AG04449 (cell line): Measurements from ENCODE around the gene SRGAP3.

Experiments
- CTCF ChIA-PET: fragments of 350-600 bp; formaldehyde crosslinking; extraction: SDS; loops from one replicate; lab custom pipeline; 2021; ENCODE audit warnings: antibody characterized with exemption; lab: Yijun Ruan, JAX
- POLR2A ChIA-PET: fragments of 400-600, 350-600 bp; formaldehyde crosslinking; extraction: SDS; loops from one replicate; lab custom pipeline; 2020; ENCODE audit warnings: antibody characterized with exemption, inconsistent platforms; lab: Yijun Ruan, JAX
- DNase-seq: peaks from one replicate; pipeline ENCODE4 v3.0.0-alpha.2; 2010; ENCODE audit warnings: low read depth, low spot score
- H3K4me3 ChIP-seq: 2 replicates; pipeline ENCODE4 v1.5.1; 2011; ENCODE audit warnings: low read depth, mild to moderate bottlenecking, control low read depth, low read length
- TF ChIP-seq, protein P1 (sequence below): IDR thresholded peaks from one replicate; pipeline ENCODE4 v1.5.1; 2011; ENCODE audit warnings: mild to moderate bottlenecking, moderate library complexity, low read length, control low read depth, inconsistent platforms; ENCODE audit not compliant: insufficient read depth; ENCODE audit errors: missing control alignments

SRGAP3 gene

DNA sequence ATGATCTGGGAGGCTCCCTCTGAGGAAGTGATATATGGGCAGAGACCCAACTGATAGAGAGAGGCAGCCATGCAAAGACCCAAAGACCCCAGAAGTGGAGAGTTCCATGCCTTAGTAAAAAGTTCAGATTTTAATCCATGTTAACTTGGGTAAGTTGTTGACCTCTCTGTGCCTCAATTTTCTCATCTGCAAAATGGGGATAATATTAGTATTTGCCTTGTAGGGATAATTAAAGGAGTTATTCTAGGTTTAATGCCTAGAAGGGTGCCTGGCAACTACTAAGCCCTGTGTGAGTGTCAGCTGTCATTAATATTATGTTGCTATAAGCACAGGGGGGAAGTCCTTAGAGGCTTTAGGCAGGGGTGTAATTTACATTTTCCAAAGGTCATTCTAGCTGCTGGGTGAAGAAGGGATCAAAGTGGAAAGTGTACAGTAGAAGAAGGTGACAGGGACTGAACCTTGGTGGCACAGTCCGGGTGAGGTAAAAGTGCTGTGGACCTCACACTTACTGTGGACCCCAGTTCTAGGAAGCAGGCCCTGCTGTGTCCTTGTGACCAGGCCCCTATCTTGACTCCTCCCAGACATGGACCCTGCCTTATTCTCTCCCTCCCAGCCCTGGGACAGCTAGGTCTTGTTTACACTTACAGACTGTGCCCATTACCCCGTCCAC lies 283.2 kb downstream of the SRGAP3 start:
- POLR2A ChIA-PET = no interaction called here
- no peak for DNase-seq
- CTCF ChIA-PET = interaction anchor here (0.9 to 13.4 kb wide), 8 partner anchors 21 to 336 kb away, joined by 3 to 262 read pairs (median 5); partner anchors contain the start of gene OXTR
- H3K4me3 ChIP-seq = no peak overlapping the region
- TF ChIP-seq, protein P1, sequence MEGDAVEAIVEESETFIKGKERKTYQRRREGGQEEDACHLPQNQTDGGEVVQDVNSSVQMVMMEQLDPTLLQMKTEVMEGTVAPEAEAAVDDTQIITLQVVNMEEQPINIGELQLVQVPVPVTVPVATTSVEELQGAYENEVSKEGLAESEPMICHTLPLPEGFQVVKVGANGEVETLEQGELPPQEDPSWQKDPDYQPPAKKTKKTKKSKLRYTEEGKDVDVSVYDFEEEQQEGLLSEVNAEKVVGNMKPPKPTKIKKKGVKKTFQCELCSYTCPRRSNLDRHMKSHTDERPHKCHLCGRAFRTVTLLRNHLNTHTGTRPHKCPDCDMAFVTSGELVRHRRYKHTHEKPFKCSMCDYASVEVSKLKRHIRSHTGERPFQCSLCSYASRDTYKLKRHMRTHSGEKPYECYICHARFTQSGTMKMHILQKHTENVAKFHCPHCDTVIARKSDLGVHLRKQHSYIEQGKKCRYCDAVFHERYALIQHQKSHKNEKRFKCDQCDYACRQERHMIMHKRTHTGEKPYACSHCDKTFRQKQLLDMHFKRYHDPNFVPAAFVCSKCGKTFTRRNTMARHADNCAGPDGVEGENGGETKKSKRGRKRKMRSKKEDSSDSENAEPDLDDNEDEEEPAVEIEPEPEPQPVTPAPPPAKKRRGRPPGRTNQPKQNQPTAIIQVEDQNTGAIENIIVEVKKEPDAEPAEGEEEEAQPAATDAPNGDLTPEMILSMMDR = no peak

DNA sequence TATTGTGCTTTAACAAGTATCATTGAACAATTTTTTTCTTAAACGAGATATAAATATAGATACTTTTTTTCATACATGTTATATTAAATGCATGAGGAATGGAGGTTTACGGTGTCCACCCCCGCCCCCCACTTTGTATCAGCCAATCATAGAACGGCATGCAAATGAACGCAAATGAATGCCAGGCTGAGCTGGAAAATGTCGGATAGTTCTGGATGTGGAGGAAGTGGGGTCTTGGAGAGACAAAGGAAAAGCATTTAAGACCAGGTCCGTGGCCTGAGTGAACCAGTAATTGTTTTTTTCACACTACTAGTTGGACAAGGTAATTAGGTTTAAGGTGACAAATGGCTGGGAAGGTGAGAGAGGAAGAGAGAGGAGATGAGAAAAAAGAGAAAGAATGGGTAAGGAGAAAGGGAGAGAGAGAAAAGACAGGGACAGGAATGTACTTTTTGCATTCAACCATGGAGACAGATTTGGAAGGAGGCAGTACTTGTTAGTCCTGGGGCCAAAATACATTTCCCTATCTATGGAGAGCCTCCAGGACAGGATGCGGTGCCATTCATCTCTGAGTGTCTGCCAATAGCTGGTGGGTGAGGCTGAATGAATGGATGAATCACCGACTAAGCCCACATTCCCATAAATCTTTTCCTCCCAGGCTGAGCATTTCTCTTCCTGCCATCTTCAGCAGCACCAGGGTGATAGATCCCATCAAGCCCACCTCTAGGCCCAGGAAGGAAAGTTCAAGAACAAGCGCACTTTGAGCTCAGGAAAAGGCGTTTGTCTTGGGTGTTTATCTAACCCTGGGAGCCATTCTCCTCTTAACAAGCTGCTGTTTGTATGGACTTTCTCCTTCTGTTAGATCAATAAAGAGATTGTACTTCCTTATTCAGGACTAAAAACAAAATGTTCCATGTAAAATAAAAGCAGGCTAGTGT lies 284.7 kb downstream of the SRGAP3 start:
- DNase-seq = peak; percentile 38
- CTCF ChIA-PET = interaction anchor here (0.6 to 9.5 kb wide), 9 partner anchors 9 to 338 kb away, joined by 3 to 100 read pairs (median 5); partner anchors contain the start of gene OXTR
- POLR2A ChIA-PET = interaction anchor here (1.2 kb wide), 1 partner anchor 76 kb away, joined by 3 read pairs; no protein-coding TSS in a partner anchor

DNA sequence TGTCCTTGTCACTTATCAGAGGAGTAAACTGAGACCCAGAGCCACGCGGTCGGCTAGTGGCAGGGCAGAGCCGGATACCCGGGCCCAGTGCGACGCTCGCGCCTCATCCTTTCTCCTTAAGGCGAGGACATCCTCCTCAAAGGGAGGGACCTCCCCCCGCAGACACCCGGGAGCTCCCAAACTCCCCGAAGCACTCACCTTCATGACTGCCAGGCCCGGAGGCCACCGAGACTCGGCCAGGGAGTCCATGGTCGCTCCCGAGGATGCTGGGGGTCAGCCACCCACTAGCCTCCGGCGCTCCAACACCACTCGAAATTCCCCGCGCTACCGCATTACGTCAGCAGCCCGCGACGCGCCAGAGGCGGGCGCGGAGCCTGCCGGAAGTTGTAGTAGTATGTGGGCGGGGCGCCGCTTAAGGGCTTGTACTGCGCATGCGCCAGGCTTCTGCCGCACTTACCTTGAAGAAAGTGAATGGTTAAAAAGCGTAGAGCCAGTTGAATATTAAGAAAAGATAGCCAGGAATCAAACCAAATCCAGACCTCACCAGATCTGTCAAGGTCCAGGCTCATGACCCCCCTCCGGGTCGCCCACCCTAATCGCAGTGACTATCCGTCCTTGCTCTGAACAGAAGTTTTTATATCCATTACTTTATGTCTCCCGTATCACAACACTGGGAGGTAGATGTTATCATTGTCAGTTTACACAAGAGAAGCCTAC lies 286.2 kb downstream of the SRGAP3 start, which contains the start of gene RAD18:
TSS of gene RAD18 (minus strand) at position 336 of the 717 bp plus-strand sequence. CDS start at position 249, 87 bp downstream.
- CTCF ChIA-PET = interaction anchor here (0.6 to 4.3 kb wide), 9 partner anchors 8 to 340 kb away, joined by 3 to 24 read pairs (median 4); partner anchors contain the start of gene OXTR
- DNase-seq = peak; percentile 40
- POLR2A ChIA-PET = no interaction called here
- TF ChIP-seq, protein P1 = no peak
- peak within 1 kb of the TSS; percentile 87 for H3K4me3 ChIP-seq

More for the DNA sequence above, 284.7 kb downstream of the SRGAP3 start:
- TF ChIP-seq, protein P1 = no peak
- no peak overlapping the region for H3K4me3 ChIP-seq

DNA sequence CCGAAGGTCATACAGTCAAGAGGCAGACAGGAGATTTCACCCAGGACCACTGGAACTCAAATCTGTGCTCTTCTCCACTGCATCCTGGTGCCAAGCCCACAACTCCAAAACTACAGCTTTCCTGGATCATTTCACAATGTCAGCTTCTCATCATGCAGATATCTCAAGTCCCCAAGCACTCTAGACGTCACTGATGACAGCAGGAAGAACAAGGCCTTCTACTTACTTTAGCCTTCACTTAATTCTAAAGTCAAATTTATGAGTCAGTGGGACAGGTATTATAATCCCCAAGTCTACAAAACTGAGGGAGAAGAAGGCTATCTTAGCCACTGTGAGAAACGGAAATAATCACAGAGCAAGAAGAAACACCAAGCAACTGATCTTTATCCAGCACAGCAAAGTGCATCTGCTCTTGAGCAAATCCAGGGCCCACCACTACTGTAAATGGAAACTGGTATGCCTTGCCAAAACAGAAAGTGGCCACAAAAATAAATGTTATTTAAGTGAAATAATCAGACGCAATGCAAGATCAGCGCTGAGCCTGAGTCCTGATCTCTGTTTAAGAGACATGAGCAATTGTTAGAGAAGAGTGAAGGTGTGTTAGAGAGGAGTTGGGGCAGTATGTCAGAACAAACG lies 287.1 kb downstream of the SRGAP3 start:
- ChIA-PET POLR2A (no interaction called here), CTCF (interaction anchor here (1.3 to 3.1 kb wide), 6 partner anchors 24 to 341 kb away, joined by 3 to 15 read pairs (median 7); partner anchors contain the start of gene OXTR)
- peak overlapping the region; percentile 87 for H3K4me3 ChIP-seq
- TF ChIP-seq, protein P1 = no peak
- no peak for DNase-seq

DNA sequence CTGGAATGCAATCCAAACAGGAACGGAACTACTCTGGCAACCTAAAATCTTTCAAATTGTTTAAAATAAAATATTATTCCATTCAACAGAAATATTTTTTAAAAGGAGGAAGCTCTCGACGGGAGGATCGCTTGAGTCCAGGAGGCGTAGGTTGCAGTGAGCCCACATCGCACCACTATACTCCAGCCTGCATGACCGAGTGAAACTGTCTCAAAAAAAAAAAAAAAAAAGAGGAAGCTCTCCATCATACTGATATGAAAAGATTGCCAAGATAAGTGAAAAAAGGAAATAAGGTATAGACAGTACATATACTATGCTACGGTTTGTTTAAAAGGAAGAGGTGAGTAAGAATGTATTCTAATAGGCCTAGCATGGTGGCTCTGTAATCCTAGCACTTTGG lies 289.8 kb downstream of the SRGAP3 start:
- H3K4me3 ChIP-seq = no peak overlapping the region
- TF ChIP-seq, protein P1 = no peak
- CTCF ChIA-PET = interaction anchor here (0.9 to 2.8 kb wide), 4 partner anchors 13 to 190 kb away, joined by 3 to 19 read pairs (median 4); partner anchors contain the start of gene OXTR
- DNase-seq = no peak
- POLR2A ChIA-PET = no interaction called here
